Prostate gland (tissue), 2 donors: ENCODE results near the gene SLC26A11.

Experiments
- POLR2A ChIP-seq: fragments of 450-650 bp; IDR thresholded peaks from one replicate; pipeline ENCODE4 v1.6.1; 2016; ENCODE audit warnings: antibody characterized with exemption, mild to moderate bottlenecking
- POLR2AphosphoS5 ChIP-seq: sonication (generic); formaldehyde crosslinking; IDR thresholded peaks from one replicate; pipeline ENCODE4 v1.6.1; 2017; ENCODE audit warnings: antibody characterized with exemption
- TF ChIP-seq, protein P1 (sequence below), 4 experiments: fragments of 200-600 bp in 2 of 4; fragments of 450-650 bp in 2 of 4; sonication (generic) in 2 of 4; IDR thresholded peaks; 1 replicate in 3 of 4; 2 replicates in 1 of 4; pipeline ENCODE4 v1.5.1; 2016 to 2019; ENCODE audit warnings: antibody characterized with exemption in 4 of 4, mild to moderate bottlenecking in 2 of 4, moderate library complexity in 2 of 4

DNA sequence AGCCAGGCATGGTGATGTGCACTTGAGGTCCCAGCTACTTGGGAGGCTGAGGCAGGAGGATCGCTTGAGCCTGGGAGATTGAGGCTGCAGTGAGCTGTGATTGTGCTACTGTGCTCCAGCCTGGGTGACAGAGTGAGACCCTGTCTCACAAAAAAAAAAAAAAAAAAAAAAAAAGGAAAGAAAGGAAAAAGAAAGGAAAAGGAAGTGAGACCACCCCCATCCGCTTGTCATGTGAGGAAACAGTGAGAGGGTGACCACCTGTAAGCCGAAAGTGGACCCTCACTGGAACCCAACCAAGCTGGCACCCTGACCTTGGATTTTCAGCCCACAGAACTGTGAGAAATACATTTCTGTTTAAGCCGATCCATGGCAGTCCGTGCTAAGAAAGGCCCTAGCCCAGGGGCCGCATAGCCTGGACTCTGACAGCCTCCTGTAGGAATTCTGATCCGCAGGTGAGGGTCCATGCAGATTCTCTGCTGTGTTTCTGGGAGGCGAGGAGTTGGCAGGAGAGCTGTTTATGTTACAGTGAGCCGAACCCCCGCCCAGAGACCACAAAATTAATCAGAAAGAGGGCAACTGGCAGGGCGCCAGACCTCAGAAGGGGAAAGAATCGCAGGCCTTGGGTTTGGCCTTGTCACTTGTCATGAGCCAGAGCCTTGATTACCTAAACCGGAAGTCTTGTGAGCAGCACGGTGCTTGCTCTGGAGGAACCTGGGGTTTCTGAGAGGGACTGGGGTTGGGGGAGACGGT lies 1.0 kb upstream of the SLC26A11 start:
- TF ChIP-seq, protein P1, sequence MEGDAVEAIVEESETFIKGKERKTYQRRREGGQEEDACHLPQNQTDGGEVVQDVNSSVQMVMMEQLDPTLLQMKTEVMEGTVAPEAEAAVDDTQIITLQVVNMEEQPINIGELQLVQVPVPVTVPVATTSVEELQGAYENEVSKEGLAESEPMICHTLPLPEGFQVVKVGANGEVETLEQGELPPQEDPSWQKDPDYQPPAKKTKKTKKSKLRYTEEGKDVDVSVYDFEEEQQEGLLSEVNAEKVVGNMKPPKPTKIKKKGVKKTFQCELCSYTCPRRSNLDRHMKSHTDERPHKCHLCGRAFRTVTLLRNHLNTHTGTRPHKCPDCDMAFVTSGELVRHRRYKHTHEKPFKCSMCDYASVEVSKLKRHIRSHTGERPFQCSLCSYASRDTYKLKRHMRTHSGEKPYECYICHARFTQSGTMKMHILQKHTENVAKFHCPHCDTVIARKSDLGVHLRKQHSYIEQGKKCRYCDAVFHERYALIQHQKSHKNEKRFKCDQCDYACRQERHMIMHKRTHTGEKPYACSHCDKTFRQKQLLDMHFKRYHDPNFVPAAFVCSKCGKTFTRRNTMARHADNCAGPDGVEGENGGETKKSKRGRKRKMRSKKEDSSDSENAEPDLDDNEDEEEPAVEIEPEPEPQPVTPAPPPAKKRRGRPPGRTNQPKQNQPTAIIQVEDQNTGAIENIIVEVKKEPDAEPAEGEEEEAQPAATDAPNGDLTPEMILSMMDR (IDR thresholded peaks at IDR 0.05), result no peak
- TF ChIP-seq POLR2A, result no peak
- peak; percentile 61 for TF ChIP-seq POLR2AphosphoS5
